Activated B cell treated with CpG ODN at 0.5 μM for 24 hours (primary cell): ENCODE measurements around the gene INHBB. TPM values are rescaled to one million over a fixed set of nuclear protein-coding genes. Genes with fewer than 3 reads are reported as not detected.

ENCODE experiments used
- ATAC-seq: fragments of 200-7000 bp; cut with Tn5 transposase; one replicate; pipeline ENCODE4 v1.10.0; 2021; ENCODE audit warnings: low read depth, mild to moderate bottlenecking, moderate library complexity
- CTCF ChIA-PET: fragments of 350-600 bp; sonication (Branson Sonifier 250); formaldehyde crosslinking; loops from one replicate; lab custom pipeline; 2021; ENCODE audit warnings: antibody characterized with exemption; lab: Charles Lee
- POLR2A ChIA-PET: fragments of 350-600 bp; sonication (Branson Sonifier 250); formaldehyde crosslinking; loops from one replicate; lab custom pipeline; 2021; ENCODE audit warnings: antibody characterized with exemption; lab: Charles Lee
- DNase-seq: peaks from one replicate; pipeline ENCODE4 v3.0.0; 2022
- H3K27ac Mint-ChIP-seq: one replicate; pipeline ENCODE4 v1.8.0; 2020; ENCODE audit warnings: mixed read lengths
- H3K27me3 Mint-ChIP-seq: one replicate; pipeline ENCODE4 v1.8.0; 2021; ENCODE audit warnings: mixed read lengths
- H3K36me3 Mint-ChIP-seq: one replicate; pipeline ENCODE4 v1.8.0; 2021; ENCODE audit warnings: low read depth, mixed read lengths
- H3K4me1 Mint-ChIP-seq: one replicate; pipeline ENCODE4 v1.8.0; 2021; ENCODE audit warnings: mixed read lengths
- H3K4me3 Mint-ChIP-seq: one replicate; pipeline ENCODE4 v1.8.0; 2020; ENCODE audit warnings: mild to moderate bottlenecking, mixed read lengths
- H3K9me3 Mint-ChIP-seq: one replicate; pipeline ENCODE4 v1.8.0; 2020; ENCODE audit warnings: mixed read lengths
- intact Hi-C: fragments of 100-400 bp; cut with micrococcal nuclease; formaldehyde crosslinking; loops from one replicate; pipeline ENCODE4 v1.15.1; 2024
- total RNA-seq: library from RNA; stranded (reverse); gene quantifications from 2 replicates; pipeline ENCODE4 v1.2.3, GENCODE V29; 2022
- TF ChIP-seq, protein P1 (sequence below): fragments of 200-600 bp; IDR thresholded peaks from one replicate; pipeline ENCODE4 v1.8.0; 2022; ENCODE audit warnings: antibody characterized with exemption, mild to moderate bottlenecking

Gene INHBB
- not detected in 2 replicates for total RNA-seq

DNA sequence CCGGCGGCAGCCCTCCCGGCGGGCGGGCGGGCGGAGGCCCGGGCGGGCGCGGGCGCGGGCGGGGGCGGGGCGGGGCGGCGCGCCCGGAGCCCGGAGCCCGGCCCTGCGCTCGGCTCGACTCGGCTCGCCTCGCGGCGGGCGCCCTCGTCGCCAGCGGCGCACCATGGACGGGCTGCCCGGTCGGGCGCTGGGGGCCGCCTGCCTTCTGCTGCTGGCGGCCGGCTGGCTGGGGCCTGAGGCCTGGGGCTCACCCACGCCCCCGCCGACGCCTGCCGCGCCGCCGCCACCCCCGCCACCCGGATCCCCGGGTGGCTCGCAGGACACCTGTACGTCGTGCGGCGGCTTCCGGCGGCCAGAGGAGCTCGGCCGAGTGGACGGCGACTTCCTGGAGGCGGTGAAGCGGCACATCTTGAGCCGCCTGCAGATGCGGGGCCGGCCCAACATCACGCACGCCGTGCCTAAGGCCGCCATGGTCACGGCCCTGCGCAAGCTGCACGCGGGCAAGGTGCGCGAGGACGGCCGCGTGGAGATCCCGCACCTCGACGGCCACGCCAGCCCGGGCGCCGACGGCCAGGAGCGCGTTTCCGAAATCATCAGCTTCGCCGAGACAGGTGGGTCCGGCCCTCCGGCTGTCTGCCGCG lies at the start of gene INHBB:
Gene INHBB, plus strand, starts transcription at position 111 of the 641 bp plus-strand sequence. Its CDS starts 53 bp downstream, at position 164.
- no peaks in the 10 kb centered on the region for H3K36me3 Mint-ChIP-seq
- H3K4me1 Mint-ChIP-seq, result peaks cover 28% of the 10 kb centered on the region
- peaks cover 56% of the 10 kb centered on the region for H3K27me3 Mint-ChIP-seq
- no peak within 1 kb of the TSS for H3K27ac Mint-ChIP-seq
- POLR2A ChIA-PET, result interaction anchor here (1.3 kb wide), 1 partner anchor 123 kb away, joined by 3 read pairs; the partner anchor contains the start of gene TMEM185B
- intact Hi-C loops, result loop anchor here (10.0 kb wide), 2 partner anchors 981 to 1491 kb away; partner anchors contain the start of genes C2orf76 and DBI
- H3K9me3 Mint-ChIP-seq, result no peaks in the 10 kb centered on the region
- TF ChIP-seq, protein P1, sequence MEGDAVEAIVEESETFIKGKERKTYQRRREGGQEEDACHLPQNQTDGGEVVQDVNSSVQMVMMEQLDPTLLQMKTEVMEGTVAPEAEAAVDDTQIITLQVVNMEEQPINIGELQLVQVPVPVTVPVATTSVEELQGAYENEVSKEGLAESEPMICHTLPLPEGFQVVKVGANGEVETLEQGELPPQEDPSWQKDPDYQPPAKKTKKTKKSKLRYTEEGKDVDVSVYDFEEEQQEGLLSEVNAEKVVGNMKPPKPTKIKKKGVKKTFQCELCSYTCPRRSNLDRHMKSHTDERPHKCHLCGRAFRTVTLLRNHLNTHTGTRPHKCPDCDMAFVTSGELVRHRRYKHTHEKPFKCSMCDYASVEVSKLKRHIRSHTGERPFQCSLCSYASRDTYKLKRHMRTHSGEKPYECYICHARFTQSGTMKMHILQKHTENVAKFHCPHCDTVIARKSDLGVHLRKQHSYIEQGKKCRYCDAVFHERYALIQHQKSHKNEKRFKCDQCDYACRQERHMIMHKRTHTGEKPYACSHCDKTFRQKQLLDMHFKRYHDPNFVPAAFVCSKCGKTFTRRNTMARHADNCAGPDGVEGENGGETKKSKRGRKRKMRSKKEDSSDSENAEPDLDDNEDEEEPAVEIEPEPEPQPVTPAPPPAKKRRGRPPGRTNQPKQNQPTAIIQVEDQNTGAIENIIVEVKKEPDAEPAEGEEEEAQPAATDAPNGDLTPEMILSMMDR, result no peak
- CTCF ChIA-PET, result no interaction called here
- DNase-seq, result no peak
- H3K4me3 Mint-ChIP-seq, result peak within 1 kb of the TSS; percentile 64
- no peak for ATAC-seq

DNA sequence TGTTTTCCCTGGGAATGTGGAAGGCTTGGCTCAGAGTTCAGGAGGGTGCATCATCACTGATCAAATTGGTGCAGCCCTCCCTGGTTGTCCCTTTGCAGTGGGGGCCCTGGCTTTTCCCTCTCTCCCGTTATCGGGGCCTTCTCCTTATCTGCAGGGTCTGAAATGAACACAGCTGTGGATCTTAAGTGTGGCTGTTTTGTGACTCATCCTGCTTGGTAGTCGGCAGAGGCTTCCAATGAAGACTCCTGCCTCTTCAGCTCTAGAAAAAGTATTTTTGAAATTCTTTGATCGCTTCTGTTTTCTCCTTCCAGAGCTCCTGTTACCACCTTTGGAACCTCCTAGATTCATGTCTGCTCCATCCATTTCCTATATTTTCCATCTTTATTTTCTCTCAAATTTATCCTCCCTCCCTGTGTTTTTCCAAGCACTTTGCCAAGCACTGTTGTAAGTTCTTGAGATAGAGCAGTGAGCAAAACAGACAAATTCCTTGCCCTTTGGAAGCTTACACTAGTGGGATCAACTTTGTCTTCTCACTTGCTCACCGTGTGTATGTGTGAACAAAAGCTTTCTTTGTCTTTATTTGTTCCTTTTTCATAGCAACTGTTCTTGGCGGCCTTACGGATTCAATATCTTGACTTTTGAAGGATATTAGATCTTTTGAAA lies 47.6 kb upstream of the INHBB start:
- Mint-ChIP-seq H3K27ac (no peak overlapping the region), H3K9me3 (no peaks in the 10 kb centered on the region), H3K36me3 (peaks cover 61% of the 10 kb centered on the region), H3K4me1 (peaks cover 16% of the 10 kb centered on the region), H3K4me3 (no peak overlapping the region), H3K27me3 (no peaks in the 10 kb centered on the region)
- ATAC-seq, result no peak
- intact Hi-C loops, result no loop called here
- no peak for DNase-seq
- POLR2A ChIA-PET, result no interaction called here
- TF ChIP-seq, protein P1, result no peak
- CTCF ChIA-PET, result interaction anchor here (1.4 to 3.8 kb wide), 2 partner anchors 15 to 123 kb away, joined by 4 to 12 read pairs; no protein-coding TSS in a partner anchor

DNA sequence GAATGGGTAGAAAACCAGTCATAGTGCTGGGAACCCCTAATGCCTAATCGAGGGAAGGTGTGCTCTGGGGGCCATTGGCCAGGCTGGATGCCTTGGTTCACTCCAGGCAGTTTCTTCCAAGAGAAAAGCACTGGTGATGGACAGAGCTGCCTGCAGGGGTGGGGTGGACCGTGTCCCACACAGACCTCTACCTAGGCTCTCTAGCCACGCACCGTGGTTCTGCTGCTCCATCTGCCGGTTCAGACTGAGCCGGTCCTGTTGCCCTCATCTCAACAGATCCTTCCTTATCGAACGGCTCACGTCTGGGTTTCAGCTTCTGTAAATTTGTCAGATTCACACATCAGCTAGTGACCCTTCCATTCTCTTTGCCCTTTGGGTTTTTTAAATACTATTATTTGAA lies 46.9 kb upstream of the INHBB start:
- no peak for ATAC-seq
- CTCF ChIA-PET, result interaction anchor here (1.4 to 3.8 kb wide), 2 partner anchors 15 to 124 kb away, joined by 4 to 12 read pairs; no protein-coding TSS in a partner anchor
- H3K4me3 Mint-ChIP-seq, result no peak overlapping the region
- POLR2A ChIA-PET, result no interaction called here
- H3K27ac Mint-ChIP-seq, result no peak overlapping the region
- no peak for DNase-seq
- TF ChIP-seq, protein P1, result no peak
- peaks cover 9% of the 10 kb centered on the region for H3K4me1 Mint-ChIP-seq
- intact Hi-C loops, result no loop called here
- no peaks in the 10 kb centered on the region for H3K9me3 Mint-ChIP-seq
- H3K36me3 Mint-ChIP-seq, result peaks cover 54% of the 10 kb centered on the region
- H3K27me3 Mint-ChIP-seq, result no peaks in the 10 kb centered on the region

DNA sequence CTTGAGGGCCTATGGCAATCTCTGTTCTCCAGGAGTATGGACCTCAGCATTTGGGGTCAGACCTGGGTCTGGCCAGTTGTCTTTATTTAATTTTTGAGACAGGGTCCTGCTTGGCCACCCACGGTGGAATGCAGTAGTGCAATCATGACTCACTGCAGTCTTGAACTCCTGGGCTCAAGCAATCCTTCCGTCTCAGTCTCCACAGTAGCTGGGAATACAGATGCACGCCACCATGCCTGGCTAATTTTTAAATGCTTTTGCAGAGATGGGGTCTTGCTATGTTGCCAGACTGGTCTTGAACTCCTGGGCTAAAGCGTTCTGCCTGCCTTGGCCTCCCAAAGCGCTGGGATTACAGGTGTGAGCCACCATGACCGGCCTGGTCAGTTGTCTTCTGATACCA lies 46.4 kb upstream of the INHBB start:
- ATAC-seq, result no peak
- intact Hi-C loops, result no loop called here
- TF ChIP-seq, protein P1, result no peak
- DNase-seq, result no peak
- peaks cover 49% of the 10 kb centered on the region for H3K36me3 Mint-ChIP-seq
- no peak overlapping the region for H3K4me3 Mint-ChIP-seq
- CTCF ChIA-PET, result interaction anchor here (3.8 kb wide), 1 partner anchor 14 kb away, joined by 12 read pairs; no protein-coding TSS in a partner anchor
- H3K27ac Mint-ChIP-seq, result no peak overlapping the region
- no peaks in the 10 kb centered on the region for H3K9me3 Mint-ChIP-seq
- POLR2A ChIA-PET, result no interaction called here
- no peaks in the 10 kb centered on the region for H3K27me3 Mint-ChIP-seq
- peaks cover 7% of the 10 kb centered on the region for H3K4me1 Mint-ChIP-seq

DNA sequence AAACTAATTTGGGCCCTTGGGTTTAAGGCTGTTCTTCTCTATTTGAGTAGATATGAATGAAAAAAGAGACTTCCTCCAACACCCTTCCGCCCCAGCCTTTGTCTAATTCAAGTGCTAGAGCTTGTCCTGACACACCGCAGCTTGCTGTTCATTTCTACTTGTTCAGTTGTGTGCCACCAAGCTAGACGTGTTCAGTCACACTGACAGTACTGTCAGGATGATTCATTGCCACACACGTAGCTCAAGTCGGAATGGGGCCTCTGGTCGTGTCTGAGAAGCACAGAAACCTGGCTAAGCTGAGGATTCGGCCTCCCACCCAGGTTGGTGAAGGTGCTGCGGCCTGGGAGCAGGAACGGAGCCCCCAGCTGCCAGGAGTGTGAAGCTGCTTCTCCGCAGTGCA lies 45.6 kb upstream of the INHBB start:
- H3K27ac Mint-ChIP-seq, result no peak overlapping the region
- ATAC-seq, result no peak

More for the DNA sequence above, 45.6 kb upstream of the INHBB start:
- intact Hi-C loops, result no loop called here
- Mint-ChIP-seq H3K27me3 (no peaks in the 10 kb centered on the region), H3K4me1 (peaks cover 7% of the 10 kb centered on the region), H3K4me3 (no peak overlapping the region), H3K9me3 (no peaks in the 10 kb centered on the region), H3K36me3 (peaks cover 45% of the 10 kb centered on the region)
- POLR2A ChIA-PET, result no interaction called here
- DNase-seq, result no peak
- CTCF ChIA-PET, result interaction anchor here (0.8 kb wide), 1 partner anchor 597 kb away, joined by 5 read pairs; no protein-coding TSS in a partner anchor
- TF ChIP-seq, protein P1, result no peak
